Natural killer cell (primary cell): ENCODE data around the gene LEMD3. TPM values are rescaled to one million over a fixed set of nuclear protein-coding genes. Genes with fewer than 3 reads are reported as not detected.
A peak's percentile ranks its signal among the peaks of the same experiment; 100 is the strongest.

ENCODE experiments used
- ATAC-seq, 3 donors: fragments of 150-1000 bp in 2 of 3; fragments of 200-7000 bp in 1 of 3; cut with Tn5 transposase; 1 replicate in 1 of 3; 2 replicates in 2 of 3; pipeline ENCODE4 v1.10.0; 2021; ENCODE audit warnings: mild to moderate bottlenecking in 2 of 3, moderate library complexity in 2 of 3
- DNase-seq, 2 donors: peaks; one replicate each; pipeline versions ENCODE4 v3.0.0 to v3.0.0-alpha.2; 2013 to 2021; ENCODE audit warnings: mixed read lengths in 1 of 2
- H3K27ac ChIP-seq: one replicate; pipeline ENCODE4 v1.5.1; 2013; ENCODE audit warnings: mild to moderate bottlenecking, low read length
- H3K27me3 ChIP-seq: one replicate; pipeline ENCODE4 v1.6.1; 2013; ENCODE audit warnings: low read length; ENCODE audit not compliant: control insufficient read depth, insufficient read depth
- H3K36me3 ChIP-seq: one replicate; pipeline ENCODE4 v1.6.1; 2013; ENCODE audit warnings: low read length; ENCODE audit not compliant: control insufficient read depth, insufficient read depth
- H3K4me1 ChIP-seq: one replicate; pipeline ENCODE4 v1.6.1; 2013; ENCODE audit warnings: low read length; ENCODE audit not compliant: control insufficient read depth, insufficient read depth
- H3K4me3 ChIP-seq: one replicate; pipeline ENCODE4 v1.5.1; 2013; ENCODE audit warnings: low read length
- H3K9me3 ChIP-seq: one replicate; pipeline ENCODE4 v1.6.1; 2013; ENCODE audit warnings: low read length; ENCODE audit not compliant: control insufficient read depth, insufficient read depth
- H3K27ac Mint-ChIP-seq, 2 donors: one replicate each; pipeline ENCODE4 v1.8.0; 2022; ENCODE audit warnings: mild to moderate bottlenecking in 2 of 2, mixed read lengths in 2 of 2, moderate library complexity in 1 of 2
- H3K27me3 Mint-ChIP-seq, 2 donors: one replicate each; pipeline ENCODE4 v1.8.0; 2022; ENCODE audit warnings: low read depth in 2 of 2, mixed read lengths in 2 of 2
- H3K36me3 Mint-ChIP-seq: one replicate; pipeline ENCODE4 v1.8.0; 2022; ENCODE audit warnings: mixed read lengths
- H3K4me1 Mint-ChIP-seq, 2 donors: one replicate each; pipeline ENCODE4 v1.8.0; 2022; ENCODE audit warnings: mixed read lengths in 2 of 2
- H3K4me3 Mint-ChIP-seq: one replicate; pipeline ENCODE4 v1.8.0; 2022; ENCODE audit warnings: mild to moderate bottlenecking, moderate library complexity, mixed read lengths
- H3K9me3 Mint-ChIP-seq, 2 donors: one replicate each; pipeline ENCODE4 v1.8.0; 2022; ENCODE audit warnings: mixed read lengths in 2 of 2
- CTCF ChIP-seq: fragments of 200-600 bp; IDR thresholded peaks from one replicate; pipeline ENCODE4 v1.8.0; 2022; ENCODE audit warnings: antibody characterized with exemption
- WGBS: methylation state at CpG from one replicate; pipeline ENCODE4 v1.1.7; 2013; ENCODE audit warnings: missing lambda C conversion rate; ENCODE audit not compliant: insufficient coverage; 5-methylcytosine and 5-hydroxymethylcytosine counted together
- intact Hi-C: fragments of 100-400 bp; cut with micrococcal nuclease; formaldehyde crosslinking; loops from one replicate; pipeline ENCODE4 v1.14.2; 2022
- total RNA-seq, 4 donors: library from RNA; stranded (reverse); fragments of 120-200 nt in 1 of 4; gene quantifications; one replicate each; pipeline versions ENCODE4 v1.2.3 to v1.2.4, GENCODE V29; 2013 to 2022

LEMD3 gene
- total RNA-seq, 3 donors from 2014 or later (not counting 1 experiment from before 2014, with no cell fraction given), result 67.3 to 76.2 (median 71.1) TPM

GRCh38 chr12:65203376-65203775 is 34.0 kb downstream of the LEMD3 start:
- no peaks in the 10 kb centered on the region for H3K9me3 Mint-ChIP-seq
- H3K4me1 ChIP-seq, result no peaks in the 10 kb centered on the region
- H3K27me3 Mint-ChIP-seq, result no peaks in the 10 kb centered on the region
- H3K4me3 ChIP-seq, result no peak overlapping the region
- H3K27ac ChIP-seq, result no peak overlapping the region
- no peaks in the 10 kb centered on the region for H3K36me3 Mint-ChIP-seq
- H3K27ac Mint-ChIP-seq, result no peak overlapping the region
- TF ChIP-seq CTCF, result no peak
- intact Hi-C loops, result no loop called here
- no peak overlapping the region for H3K4me3 Mint-ChIP-seq
- no peaks in the 10 kb centered on the region for H3K36me3 ChIP-seq
- DNase-seq, result no peak
- H3K9me3 ChIP-seq, result no peaks in the 10 kb centered on the region
- peaks cover 60 to 67% of the 10 kb centered on the region in 2 donors for H3K4me1 Mint-ChIP-seq
- H3K27me3 ChIP-seq, result no peaks in the 10 kb centered on the region
- ATAC-seq, result no peak

- DNase-seq (no peak), ATAC-seq (no peak)
- intact Hi-C loops, result no loop called here
- H3K4me3 ChIP-seq, result no peak overlapping the region
- no peak overlapping the region for H3K4me3 Mint-ChIP-seq
- TF ChIP-seq CTCF, result no peak
- peaks cover 75 to 81% of the 10 kb centered on the region in 2 donors for H3K4me1 Mint-ChIP-seq
- WGBS, result no CpG with 5 or more reads among the region's 2 CpGs
- H3K36me3 ChIP-seq, result no peaks in the 10 kb centered on the region
- H3K4me1 ChIP-seq, result no peaks in the 10 kb centered on the region
- no peaks in the 10 kb centered on the region for H3K36me3 Mint-ChIP-seq
- H3K9me3 Mint-ChIP-seq, result no peaks in the 10 kb centered on the region
- H3K27me3 Mint-ChIP-seq, result no peaks in the 10 kb centered on the region
- no peaks in the 10 kb centered on the region for H3K27me3 ChIP-seq
- H3K27ac ChIP-seq, result no peak overlapping the region
- H3K27ac Mint-ChIP-seq, result peak overlapping the region in 1 of 2 donors; percentile 32
- H3K9me3 ChIP-seq, result no peaks in the 10 kb centered on the region
Observed at GRCh38 chr12:65204886-65205525, 35.6 kb downstream of the LEMD3 start.

- no peak for TF ChIP-seq CTCF
- no peaks in the 10 kb centered on the region for H3K27me3 ChIP-seq
- H3K4me1 Mint-ChIP-seq, result peaks cover 72 to 73% of the 10 kb centered on the region in 2 donors
- DNase-seq (no peak), ATAC-seq (no peak)
- no peaks in the 10 kb centered on the region for H3K9me3 ChIP-seq
- H3K4me1 ChIP-seq, result no peaks in the 10 kb centered on the region
- intact Hi-C loops, result no loop called here
- H3K36me3 Mint-ChIP-seq, result no peaks in the 10 kb centered on the region
- H3K4me3 Mint-ChIP-seq, result no peak overlapping the region
- no peak overlapping the region for H3K27ac ChIP-seq
- H3K27ac Mint-ChIP-seq, result no peak overlapping the region
- no peaks in the 10 kb centered on the region for H3K9me3 Mint-ChIP-seq
- no peak overlapping the region for H3K4me3 ChIP-seq
- no peaks in the 10 kb centered on the region for H3K27me3 Mint-ChIP-seq
- no peaks in the 10 kb centered on the region for H3K36me3 ChIP-seq
Observed at GRCh38 chr12:65205886-65206285, 36.5 kb downstream of the LEMD3 start.

GRCh38 chr12:65208125-65208524 is 38.7 kb downstream of the LEMD3 start:
- DNase-seq, result no peak
- Histone ChIP-seq H3K4me3 (no peak overlapping the region), H3K4me1 (no peaks in the 10 kb centered on the region), H3K27ac (no peak overlapping the region), H3K9me3 (no peaks in the 10 kb centered on the region), H3K36me3 (no peaks in the 10 kb centered on the region), H3K27me3 (no peaks in the 10 kb centered on the region)
- Mint-ChIP-seq H3K27me3 (no peaks in the 10 kb centered on the region), H3K36me3 (no peaks in the 10 kb centered on the region), H3K9me3 (no peaks in the 10 kb centered on the region), H3K4me1 (peaks cover 51 to 53% of the 10 kb centered on the region in 2 donors), H3K4me3 (peak overlapping the region; percentile 14), H3K27ac (peak overlapping the region; percentile 84 to 87)
- no peak for TF ChIP-seq CTCF
- intact Hi-C loops, result no loop called here
- 87% methylated on average over 2 of the region's 2 CpGs for WGBS
- ATAC-seq, result no peak
